Neural progenitor cell (in vitro differentiated cells): ENCODE results near the gene PNMA8C.

Source experiments
- EZH2 ChIP-seq: fragments of 200-600 bp; sonication (generic); IDR thresholded peaks from 2 replicates; pipeline ENCODE4 v1.6.1; 2017; ENCODE audit warnings: antibody characterized with exemption, mild to moderate bottlenecking, moderate library complexity
- TF ChIP-seq, protein P1 (sequence below): fragments of 200-600 bp; sonication (generic); IDR thresholded peaks from 2 replicates; pipeline ENCODE4 v1.5.1; 2017; ENCODE audit warnings: antibody characterized with exemption, mild to moderate bottlenecking

- TF ChIP-seq, protein P1, sequence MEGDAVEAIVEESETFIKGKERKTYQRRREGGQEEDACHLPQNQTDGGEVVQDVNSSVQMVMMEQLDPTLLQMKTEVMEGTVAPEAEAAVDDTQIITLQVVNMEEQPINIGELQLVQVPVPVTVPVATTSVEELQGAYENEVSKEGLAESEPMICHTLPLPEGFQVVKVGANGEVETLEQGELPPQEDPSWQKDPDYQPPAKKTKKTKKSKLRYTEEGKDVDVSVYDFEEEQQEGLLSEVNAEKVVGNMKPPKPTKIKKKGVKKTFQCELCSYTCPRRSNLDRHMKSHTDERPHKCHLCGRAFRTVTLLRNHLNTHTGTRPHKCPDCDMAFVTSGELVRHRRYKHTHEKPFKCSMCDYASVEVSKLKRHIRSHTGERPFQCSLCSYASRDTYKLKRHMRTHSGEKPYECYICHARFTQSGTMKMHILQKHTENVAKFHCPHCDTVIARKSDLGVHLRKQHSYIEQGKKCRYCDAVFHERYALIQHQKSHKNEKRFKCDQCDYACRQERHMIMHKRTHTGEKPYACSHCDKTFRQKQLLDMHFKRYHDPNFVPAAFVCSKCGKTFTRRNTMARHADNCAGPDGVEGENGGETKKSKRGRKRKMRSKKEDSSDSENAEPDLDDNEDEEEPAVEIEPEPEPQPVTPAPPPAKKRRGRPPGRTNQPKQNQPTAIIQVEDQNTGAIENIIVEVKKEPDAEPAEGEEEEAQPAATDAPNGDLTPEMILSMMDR, result no peak
- TF ChIP-seq EZH2, result no peak
Observed at GRCh38 chr19:46409191-46409590, 19.5 kb downstream of the PNMA8C start.
